Ovary (tissue), 3 donors: Measurements from ENCODE around the gene EVX2.

Experiments
- CTCF ChIP-seq, 3 donors: fragments of 450-650 bp in 2 of 3; fragments of 200-600 bp in 1 of 3; IDR thresholded peaks; one replicate each; pipeline versions ENCODE4 v1.5.1 to v1.8.0; 2016 to 2022; ENCODE audit warnings: antibody characterized with exemption in 3 of 3, mild to moderate bottlenecking in 1 of 3
- POLR2A ChIP-seq: fragments of 450-650 bp; IDR thresholded peaks from one replicate; pipeline ENCODE4 v1.6.1; 2017; ENCODE audit warnings: antibody characterized with exemption, mild to moderate bottlenecking, moderate library complexity
- donor health status: DM: no; HTN: no; CAD: no.

GRCh38 chr2:176085120-176085788 is 1.5 kb upstream of the EVX2 start:
- TF ChIP-seq CTCF (IDR thresholded peaks at IDR 0.05) (no peak), POLR2A (no peak)
